Measurements from ENCODE around the gene GABRP.
"Not testable (repeated sequence)": the region's sequence is repeated elsewhere in the genome, so short reads cannot be mapped to it uniquely, and the experiment has no call there.

GABRP gene

DNA sequence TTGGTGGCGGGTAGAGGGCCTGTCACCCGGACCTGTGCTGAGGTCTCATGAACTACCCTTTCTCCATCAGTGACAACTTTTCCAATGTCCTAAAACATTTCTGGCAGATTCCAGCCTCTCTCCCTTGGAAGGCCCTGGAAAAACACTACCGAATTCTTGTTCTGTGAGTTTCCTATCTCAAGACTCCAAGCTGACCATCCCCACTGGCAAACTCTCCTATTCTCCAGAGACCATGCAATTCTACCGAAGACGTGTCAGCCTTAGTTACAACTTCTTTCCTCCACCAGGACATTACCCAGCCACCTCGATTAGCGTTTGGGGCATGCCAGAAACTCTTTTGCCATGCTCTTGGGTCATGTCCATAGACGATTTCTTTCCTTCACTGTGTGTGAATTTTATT lies 26.8 kb upstream of the GABRP start:
- no peak for DNase-seq

DNA sequence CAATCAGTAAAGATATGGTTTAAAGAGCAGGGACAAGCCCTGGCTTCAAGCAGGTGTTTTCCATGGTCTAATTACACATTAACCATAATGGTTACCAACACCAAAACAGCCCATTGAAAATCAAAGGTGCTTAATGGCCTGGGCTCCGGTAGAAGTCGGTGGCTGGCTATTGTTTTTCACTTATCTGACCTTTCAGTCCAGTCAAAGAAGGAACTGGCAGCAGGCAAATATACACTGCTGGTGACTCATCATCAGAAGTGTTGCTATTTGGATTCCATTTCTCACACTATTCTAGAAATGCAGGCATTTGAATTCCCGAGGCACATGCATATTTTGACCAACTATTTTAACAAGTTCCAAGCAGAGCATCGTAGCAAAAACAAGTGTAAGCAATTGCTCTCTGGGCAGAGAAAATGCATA lies 26.3 kb upstream of the GABRP start:
- no peak for DNase-seq

DNA sequence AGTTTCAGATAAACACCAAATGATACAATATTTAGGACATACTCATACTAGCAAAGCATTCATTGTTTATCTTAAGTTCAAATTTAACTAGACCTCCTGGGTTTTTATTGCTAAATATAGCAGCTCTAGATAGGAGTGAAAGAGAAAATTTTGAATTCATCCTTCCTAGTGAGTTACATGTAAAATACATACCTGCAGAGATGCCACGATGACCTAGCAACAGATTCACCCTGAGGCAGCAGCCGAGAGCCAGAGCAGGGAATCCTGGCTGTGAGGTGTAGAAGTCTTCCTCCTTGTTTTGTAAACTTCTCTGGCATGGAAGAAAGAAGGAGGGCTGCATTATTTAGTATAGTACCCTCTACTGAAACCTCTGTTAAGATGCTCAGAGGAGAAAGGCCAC lies 25.9 kb upstream of the GABRP start:
- DNase-seq, result no peak

DNA sequence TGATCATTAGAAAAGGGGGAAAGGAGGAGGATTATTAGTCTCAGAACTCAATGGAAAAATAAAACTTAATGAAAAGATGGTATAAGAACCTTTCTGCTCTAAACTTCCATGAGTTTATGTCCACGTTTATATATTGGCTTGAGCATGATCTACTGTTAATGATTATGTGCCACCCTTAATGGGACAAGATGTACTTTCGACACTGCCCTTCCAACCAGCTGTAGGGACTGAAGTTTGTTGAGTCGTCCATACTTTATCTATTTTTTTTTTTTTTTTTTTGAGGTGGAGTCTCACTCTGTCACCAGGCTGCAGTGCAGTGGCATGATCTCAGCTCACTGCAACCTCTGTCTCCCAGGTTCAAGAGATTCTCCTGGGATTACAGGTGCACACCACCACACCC lies 25.0 kb upstream of the GABRP start:
- no peak for DNase-seq

DNA sequence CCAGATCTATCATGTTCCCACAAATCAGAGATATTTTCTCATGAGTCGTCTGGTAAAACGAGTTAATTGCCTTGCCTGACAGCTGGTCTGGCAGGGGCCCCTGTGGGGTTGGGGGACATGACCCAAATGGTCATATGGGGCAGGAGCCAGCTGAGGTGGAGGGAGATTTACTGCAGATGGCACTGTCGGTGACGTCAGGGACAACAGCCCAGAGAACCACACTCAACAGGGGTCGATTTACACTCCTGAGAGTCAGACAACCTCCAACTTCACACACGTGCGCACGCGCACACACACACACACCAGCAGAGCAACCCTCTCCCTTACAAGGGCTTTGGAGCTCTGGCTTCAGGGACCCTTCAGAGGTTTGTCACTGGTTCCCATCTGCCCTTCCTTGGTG lies 23.4 kb upstream of the GABRP start:
- no peak for DNase-seq

DNA sequence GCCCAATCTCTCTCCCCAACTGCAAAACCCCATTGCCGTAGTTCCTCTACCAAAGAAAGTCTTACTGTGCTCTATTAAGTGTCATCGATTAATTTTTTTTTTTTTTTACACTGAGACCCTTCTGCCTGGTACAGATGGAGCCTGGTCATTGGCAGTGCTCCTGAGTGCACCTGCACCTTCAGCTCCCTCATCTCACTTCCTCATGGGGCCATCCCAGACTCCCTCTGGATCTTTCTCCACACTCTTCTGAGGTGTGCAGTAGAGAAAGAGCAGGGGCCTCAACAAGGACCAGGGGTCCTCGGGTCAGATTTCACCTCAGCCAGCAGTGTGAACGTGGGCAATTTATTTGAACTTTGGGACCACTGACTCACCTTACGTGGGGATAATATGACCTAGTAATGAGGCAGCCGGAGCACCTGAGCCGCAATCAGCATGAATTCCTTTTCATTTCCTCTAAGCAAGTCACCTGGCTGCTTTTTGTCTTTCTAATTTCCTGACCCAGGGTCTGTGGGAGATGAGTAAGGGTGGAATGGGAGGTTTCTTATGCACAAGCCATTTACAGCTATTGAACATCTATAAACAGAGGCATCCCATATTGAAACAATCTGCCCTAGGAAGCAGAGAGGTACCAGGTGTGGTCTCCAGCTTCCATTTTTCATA lies 22.3 kb upstream of the GABRP start:
- no peak for DNase-seq

DNA sequence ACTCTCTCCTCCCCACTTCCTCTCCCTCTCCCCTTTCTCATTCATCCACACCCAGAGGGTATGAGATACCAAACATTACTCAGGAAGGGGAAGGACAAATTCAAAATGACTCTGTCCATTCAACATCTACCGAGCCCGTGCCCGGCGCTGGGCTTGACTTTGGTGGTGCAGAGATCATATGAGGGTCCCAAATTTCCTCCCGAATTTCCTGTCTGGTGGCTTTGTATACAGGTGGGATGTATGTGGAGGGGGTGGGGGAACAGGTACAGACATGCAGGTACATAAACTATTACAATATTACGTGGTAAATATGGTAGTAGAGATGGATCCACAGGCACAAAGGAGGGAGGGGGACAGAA lies 21.8 kb upstream of the GABRP start:
- no peak for DNase-seq

DNA sequence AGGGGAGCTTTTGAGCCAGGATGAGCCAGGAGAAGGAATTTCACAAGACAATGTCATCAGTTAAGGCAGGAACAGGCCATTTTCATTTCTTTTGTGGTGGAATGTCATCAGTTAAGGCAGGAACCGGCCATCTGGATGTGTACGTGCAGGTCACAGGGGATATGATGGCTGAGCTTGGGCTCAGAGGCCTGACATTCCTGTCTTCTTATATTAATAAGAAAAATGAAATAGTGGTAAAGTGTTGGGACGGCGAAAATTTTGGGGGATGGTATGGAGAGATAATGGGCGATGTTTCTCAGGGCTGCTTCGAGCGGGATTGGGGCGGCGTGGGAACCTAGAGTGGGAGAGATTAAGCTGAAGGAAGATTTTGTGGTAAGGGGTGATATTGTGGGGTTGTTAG lies 21.2 kb upstream of the GABRP start:
- not testable (repeated sequence) for DNase-seq

DNA sequence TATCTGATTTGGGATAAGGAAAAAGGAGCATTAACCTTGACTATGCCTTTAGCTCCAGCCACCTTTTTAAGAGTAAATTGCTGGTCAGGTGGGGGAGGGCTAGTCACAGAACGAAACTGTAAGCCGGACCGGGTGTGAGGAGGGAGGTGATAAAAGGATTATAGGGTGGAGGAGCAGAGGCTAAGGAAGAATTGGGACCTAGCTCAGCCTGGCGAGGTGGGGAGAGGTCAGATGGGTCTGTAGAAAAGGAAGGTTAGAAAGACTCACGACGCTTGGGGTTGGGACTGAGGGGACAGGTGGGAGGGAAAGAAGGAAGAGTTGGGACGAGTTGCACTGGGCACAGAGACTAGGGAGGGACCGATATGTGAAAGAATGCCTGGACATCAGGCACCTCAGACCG lies 17.7 kb upstream of the GABRP start:
- DNase-seq, result not testable (repeated sequence)

DNA sequence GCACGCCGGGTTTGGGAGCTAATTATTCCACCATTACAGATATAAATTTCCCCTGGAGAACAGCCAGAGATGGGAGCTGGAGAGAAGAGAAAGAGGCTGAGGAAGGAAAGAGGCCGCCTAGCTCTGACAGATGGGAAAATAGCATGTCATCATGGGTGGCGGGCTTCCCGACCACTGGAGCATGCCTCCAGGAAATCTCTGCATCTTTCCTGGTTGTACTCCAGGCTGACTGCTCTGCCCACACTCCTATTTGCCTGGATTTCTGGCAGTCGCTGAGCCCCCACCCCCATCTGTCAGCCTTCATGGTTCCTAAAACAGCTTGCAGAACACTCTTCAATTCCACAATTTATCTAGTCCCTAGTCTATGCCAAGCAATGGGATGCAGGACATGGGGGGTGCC lies 14.3 kb upstream of the GABRP start:
- peak; percentile 70 for DNase-seq

DNA sequence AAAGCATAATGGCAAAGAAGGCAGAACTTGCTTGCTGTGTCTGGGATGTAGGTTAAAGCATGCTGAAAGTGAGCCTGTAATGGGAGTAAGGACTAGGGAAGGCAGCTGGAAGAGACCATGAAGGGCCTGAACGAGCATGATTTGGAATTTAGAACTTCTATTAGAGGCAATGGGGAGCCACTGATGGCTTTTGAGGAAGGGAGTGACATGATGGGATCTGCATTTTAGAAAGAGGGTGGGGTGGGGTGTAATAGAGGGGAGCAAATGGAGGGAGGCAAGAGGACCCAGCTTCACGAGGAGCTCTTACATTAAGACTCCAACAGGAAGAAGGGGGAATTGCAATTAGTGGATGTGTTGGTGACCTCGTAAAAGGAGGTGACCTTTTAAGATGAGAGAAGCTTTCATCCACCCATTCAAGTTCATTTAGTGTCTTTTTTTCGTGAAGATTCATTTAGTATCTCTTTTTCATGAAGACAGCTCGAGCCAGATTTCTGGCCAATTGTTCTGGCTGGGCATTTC lies 13.6 kb upstream of the GABRP start:
- DNase-seq, result no peak

DNA sequence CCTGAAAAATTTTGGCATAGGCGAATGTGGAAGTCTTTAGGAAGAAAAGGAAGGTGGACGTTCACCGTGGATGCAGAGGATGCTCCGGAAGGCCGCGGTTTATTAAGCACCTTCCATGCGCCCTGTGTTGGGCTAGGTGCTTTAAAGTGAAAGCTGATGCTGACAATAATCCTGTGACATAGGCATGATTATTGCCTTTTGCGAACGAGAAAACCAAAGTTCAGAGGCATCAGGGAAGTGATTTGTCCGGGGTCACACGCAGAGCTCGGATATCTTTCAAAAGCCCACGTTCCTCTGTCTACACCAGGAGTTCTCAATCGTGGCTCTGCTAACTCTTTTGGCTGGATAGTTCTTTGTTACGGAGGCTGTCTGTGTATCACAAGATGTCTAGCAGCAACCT lies 12.0 kb upstream of the GABRP start:
- DNase-seq, result no peak

DNA sequence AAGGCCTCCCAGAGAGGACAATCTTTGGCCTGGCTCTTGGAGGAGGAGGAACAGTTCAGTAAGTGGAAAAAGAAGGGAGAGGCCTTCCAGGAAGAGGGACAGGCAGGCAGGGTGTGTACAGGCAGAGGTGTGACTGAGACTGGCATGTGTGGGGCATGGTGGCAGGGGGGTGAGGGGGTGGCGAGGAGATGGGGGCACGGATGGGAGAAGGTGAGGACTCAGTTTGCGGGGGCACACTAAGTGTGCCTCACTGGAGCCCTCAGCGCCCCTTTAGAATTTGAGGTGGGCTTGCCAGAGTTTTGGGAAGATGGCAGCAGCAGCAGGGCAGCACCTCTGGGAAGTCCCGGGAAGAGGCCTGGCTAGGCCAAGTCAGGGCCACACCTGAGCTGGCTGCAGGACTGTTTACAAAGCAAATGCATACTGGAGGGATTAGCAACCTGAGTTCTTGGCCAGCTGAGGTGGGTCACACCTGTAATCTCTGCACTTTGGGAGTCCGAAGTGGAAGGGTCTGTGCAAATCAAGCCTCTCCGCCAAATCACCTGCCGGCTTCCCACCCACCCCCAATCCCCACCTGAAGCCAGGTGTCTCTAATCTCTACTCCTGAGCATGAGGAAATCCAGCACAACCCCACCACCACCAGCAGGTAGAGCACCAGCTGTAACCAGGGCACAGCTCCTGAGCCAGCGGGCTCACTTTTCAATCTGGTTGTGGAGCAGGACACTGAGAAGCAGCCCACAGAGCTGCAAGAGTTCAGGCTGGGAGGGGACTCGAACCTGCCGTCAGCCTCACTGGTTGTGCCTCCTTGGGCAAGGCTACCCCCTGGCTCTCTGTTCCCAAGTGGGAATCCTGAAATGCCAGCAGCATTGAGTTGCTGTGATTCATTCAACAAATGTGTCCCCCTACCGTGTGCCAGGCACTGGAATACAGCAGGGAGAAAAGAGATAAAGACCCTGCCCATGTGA lies 10.2 kb upstream of the GABRP start:
- no peak for DNase-seq

DNA sequence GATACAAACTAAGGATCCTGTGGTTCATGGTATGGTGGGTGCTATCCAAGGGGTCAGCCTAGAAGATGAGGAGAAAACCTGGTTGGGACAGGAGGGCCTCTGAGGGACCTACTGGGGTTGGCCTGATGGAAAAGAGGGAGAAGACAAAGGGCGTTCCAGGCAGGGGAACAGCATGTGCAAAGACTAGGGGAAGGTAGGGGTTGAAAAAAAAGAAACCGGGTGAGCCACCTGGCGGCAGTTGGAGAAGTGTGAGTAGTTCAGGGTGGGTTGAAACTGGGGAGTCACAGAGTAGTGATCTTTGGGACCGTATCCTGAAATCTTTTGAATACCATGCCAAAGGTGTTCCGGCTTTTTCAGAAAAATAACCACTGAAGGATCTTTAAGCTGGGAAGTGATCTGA lies 8.7 kb upstream of the GABRP start:
- DNase-seq, result no peak

DNA sequence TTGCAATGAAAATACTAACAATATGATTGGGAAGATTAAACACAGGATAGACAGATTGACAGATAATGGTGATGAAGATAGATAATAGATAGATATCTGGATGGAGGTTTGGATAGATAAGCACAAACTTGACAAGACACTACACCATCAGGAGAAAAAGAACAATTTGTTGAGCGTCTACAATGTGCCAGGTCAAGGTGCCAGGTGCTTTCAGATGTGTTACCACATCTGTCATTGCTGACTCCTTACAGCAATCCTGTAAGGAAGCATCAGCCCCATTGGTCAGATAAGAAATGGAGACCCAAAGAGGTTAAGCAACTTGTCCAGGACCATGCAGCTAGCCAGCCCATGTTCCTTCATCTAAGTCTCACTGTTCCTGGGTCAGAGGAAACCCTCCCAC lies 1.6 kb upstream of the GABRP start:
- DNase-seq, result no peak

DNA sequence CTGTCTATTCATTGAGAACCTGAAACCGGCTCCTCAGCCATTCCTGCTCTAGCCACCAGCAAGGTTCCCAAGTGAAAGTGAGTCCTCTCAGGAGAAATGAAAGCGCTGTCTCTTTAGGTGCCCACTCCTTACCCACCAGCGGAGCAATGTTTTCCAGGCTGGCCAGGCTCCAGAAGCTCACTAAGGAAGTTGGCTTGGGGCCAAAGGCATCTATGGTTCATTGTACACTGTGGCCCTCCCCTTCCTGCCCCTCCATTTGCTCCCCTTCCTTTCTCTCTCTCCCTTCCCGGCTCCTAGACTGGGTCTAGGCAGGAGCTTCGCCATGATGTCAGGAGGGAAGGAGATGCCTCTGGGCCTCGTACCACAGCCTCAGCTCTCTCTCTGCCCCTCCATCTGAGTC lies 1.1 kb upstream of the GABRP start:
- DNase-seq, result no peak

DNA sequence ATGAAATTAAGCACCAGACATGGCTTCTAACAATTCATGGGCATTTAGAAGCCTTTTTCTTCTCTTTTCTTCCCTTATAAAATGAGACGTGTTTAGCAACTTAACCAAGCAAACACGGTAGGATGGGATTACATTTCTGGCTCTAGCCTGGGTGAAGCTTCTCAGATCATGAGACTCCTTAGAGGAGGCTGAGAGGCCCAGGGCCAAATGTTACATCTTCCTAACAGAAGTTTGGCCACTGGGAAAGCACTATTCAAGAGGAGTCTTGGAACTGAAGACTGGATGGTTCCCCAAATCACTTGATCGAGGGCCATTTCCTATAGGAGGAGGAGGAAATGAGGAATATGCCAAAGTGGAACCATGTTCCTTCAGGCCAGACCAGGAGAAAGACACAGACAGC lies 1.9 kb downstream of the GABRP start:
- no peak for DNase-seq

DNA sequence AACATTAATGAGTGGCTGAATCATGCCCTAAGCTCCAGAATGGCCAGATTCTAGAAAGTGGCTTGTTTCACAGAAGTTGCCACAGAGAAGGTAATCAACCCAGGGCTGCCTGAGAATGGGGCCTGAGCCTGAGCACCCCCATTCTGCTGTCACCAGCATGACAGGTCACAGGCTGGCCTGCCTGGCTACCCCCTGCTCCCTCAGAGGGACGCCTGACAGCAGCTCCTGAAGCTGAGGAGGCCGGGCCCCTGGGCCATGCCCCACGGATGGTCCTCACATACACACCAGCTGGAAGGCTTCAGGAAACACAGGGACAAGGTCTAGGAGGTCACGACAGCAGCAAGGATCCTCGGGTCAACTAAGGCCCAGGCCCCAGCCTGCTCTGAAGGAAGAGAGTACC lies 3.7 kb downstream of the GABRP start:
- no peak for DNase-seq

DNA sequence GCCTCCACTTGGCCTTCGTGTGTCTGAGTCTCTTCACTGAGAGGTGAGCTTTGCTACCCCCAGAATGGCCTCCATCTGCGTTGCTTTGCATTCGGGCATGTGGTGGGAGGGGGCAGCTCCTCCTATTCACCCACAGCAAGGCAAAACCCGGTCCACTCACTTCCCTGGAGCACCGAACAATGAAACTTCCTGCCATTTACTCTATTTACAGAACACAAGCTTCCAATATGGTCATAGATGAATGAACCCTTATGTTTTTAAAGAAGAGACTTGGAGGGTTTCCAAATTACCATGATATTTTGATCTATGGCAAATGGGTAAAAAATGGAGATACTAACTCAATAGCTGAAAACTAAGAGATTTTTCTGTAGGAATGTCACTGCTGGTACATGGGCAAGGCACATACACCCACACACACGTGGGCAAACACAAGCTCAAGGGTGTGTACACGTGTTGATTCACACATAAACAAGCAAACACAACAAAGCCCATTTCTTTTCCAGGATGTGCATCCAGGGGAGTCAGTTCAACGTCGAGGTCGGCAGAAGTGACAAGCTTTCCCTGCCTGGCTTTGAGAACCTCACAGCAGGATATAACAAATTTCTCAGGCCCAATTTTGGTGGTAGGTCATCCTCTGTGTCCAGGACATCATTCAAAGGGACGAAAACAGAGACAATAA lies 5.2 kb downstream of the GABRP start:
- no peak for DNase-seq

DNA sequence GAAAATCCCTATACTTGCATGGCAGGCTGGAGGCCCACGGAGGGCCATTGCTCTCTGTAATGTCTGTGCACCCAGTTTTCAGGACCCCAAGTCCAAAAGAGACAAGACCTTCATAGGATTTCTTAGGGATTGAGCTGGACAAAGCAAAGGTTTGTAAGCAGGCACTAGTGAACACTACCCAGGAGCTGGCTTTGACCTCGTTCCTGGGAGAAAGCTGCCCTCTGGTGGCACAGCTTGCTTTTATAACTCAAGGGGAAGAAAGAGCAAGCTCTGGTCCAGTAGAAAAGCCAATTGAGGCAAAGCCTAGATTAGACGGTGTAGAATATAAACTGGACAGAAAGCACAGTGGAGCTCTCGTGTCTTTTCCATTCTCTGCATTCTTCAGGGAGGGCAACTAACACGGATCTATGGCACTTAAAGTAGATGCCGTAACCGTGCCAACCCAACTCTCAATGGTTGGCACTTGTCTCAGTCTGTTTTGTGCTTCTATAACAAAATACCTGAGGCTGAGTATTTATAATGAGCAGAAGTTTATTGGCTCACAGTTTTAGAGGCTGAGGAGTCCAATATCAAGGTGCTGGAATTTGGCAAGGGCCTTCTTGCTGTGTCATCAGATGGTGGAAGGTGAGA lies 7.9 kb downstream of the GABRP start:
- DNase-seq, result peak; percentile 50

DNA sequence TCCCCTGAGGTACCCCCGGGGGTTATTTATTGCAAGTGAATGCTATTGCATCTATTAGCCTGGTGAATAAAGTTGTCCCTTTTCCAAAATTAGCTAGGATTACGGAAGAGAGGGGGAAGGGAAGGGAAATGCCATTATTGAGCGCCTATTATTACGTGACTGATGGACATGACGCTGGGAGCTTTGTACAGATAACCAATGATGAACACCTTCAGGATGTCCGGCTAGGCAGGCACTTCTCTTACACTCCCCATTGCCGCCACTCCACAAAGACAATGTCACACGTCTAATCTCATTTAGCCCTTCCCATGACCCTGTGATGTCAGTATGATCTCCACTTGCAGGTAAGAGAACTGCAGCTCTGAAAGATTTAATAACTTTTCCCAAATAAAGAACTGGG lies 9.4 kb downstream of the GABRP start:
- no peak for DNase-seq

DNA sequence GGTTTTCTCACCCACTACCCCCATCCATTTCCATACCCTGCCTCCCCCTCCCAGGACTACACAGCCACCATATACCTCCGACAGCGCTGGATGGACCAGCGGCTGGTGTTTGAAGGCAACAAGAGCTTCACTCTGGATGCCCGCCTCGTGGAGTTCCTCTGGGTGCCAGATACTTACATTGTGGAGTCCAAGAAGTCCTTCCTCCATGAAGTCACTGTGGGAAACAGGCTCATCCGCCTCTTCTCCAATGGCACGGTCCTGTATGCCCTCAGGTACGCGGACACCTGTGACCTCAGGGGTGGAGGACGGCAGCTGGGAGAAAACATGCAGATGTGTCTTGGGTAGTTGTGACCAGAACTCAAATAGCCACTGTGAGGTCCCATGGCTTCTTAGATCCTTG lies 11.6 kb downstream of the GABRP start:
- no peak for DNase-seq

DNA sequence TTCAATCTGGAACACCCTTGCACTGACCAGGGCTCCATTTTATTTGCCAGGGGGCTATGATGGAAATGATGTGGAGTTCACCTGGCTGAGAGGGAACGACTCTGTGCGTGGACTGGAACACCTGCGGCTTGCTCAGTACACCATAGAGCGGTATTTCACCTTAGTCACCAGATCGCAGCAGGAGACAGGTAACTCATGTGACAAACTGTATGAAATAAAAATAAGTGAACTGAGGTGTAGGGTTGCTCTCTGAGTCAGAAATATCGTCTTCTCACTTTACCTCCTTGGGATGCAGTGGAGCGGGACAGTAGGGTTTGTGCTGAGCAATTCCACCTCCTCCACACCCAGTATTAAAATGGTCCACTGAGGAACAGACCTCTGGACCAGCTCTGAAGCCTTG lies 22.1 kb downstream of the GABRP start:
- DNase-seq, result no peak
